Tibial artery (tissue), 4 donors: ENCODE measurements around the gene SKIDA1.

Source experiments
- DNase-seq, 2 donors: peaks; one replicate each; pipeline ENCODE4 v3.0.0-alpha.2; 2019
- H3K27ac ChIP-seq, 2 donors: fragments of 200-600 bp; sonication (generic) in 1 of 2; 1 replicate in 1 of 2; 2 replicates in 1 of 2; pipeline ENCODE4 v1.5.1; 2018 to 2019; ENCODE audit warnings: mild to moderate bottlenecking in 1 of 2
- H3K27me3 ChIP-seq, 2 donors: fragments of 200-600 bp; sonication (generic) in 1 of 2; one replicate each; pipeline versions ENCODE4 v1.5.1 to v1.6.0; 2016 to 2019
- H3K36me3 ChIP-seq, 3 donors: fragments of 200-600 bp; sonication (generic) in 2 of 3; one replicate each; pipeline ENCODE4 v1.5.1; 2016 to 2019; ENCODE audit warnings: mild to moderate bottlenecking in 2 of 3
- H3K4me1 ChIP-seq, 4 donors: fragments of 200-600 bp; sonication (generic) in 2 of 4; 1 replicate in 3 of 4; 2 replicates in 1 of 4; pipeline ENCODE4 v1.5.1; 2016 to 2019
- H3K4me3 ChIP-seq, 2 donors: fragments of 200-600 bp; sonication (generic) in 1 of 2; 1 replicate in 1 of 2; 2 replicates in 1 of 2; pipeline ENCODE4 v1.5.1; 2018 to 2019; ENCODE audit warnings: mild to moderate bottlenecking in 2 of 2
- H3K9me3 ChIP-seq, 3 donors: fragments of 200-600 bp; sonication (generic) in 1 of 3; one replicate each; pipeline ENCODE4 v1.5.1; 2016 to 2019
- intact Hi-C: fragments of 100-400 bp; cut with DNase I; formaldehyde crosslinking; loops from one replicate; pipeline ENCODE4 v1.15.0; 2023; ENCODE audit warnings: low total_unique reads
- TF ChIP-seq, protein P1 (sequence below), 2 experiments: fragments of 200-600 bp in 1 of 2; fragments of 450-650 bp in 1 of 2; IDR thresholded peaks; one replicate each; pipeline ENCODE4 v1.5.1; 2017 to 2019; ENCODE audit warnings: antibody characterized with exemption in 2 of 2, mild to moderate bottlenecking in 1 of 2, moderate library complexity in 1 of 2

SKIDA1 gene

DNA sequence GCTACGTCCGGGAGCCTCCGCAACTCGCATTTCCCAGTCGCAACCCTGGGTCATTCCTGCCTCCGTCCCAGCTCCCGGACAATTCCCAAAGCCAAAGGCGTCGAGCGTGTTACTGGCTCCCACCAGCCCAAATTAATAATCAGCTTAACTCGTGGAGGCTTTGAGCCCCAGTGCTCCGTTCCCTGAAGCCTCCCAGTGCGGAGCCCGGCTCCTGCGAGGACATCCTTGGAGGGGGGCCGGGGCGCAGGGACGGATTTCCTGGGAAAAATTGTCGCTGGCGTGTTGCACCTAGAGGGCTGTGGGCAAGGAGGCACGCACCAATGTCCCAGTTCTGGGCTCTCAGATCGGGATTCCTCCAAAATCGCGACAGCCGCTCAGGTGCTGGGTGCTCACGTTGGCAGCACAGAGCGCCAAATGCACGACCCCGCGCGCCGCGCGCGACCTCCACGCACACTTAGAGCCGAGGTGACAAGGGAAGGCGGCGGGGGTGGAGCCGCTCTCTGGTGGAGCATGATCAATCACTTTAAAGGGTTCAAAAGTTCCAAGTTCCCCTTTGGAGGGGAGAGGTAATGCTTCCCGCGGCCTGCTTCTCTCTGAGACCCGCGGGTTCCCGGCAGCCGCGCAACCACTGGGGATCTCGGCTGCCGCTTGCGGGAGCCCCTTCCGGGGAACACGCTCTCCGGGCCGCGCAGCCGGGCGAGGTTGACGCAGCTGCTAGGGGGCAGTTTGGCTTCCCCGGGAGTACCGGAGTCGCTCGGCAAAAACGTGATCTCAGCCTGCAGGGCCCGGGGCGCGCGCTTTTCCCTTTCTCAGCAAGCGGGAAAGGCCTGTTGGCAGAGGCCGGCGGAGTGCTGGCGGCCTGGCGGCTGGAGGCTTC is 25.5 kb downstream of the SKIDA1 start:
- Histone ChIP-seq H3K9me3 (no peaks in the 10 kb centered on the region), H3K4me3 (peak overlapping the region; percentile 15 to 38), H3K4me1 (peaks cover 0 to 26% (median 21%) of the 10 kb centered on the region in 4 donors), H3K27ac (no peak overlapping the region), H3K27me3 (peaks cover 0 to 28% of the 10 kb centered on the region in 2 donors), H3K36me3 (no peaks in the 10 kb centered on the region)
- TF ChIP-seq, protein P1, sequence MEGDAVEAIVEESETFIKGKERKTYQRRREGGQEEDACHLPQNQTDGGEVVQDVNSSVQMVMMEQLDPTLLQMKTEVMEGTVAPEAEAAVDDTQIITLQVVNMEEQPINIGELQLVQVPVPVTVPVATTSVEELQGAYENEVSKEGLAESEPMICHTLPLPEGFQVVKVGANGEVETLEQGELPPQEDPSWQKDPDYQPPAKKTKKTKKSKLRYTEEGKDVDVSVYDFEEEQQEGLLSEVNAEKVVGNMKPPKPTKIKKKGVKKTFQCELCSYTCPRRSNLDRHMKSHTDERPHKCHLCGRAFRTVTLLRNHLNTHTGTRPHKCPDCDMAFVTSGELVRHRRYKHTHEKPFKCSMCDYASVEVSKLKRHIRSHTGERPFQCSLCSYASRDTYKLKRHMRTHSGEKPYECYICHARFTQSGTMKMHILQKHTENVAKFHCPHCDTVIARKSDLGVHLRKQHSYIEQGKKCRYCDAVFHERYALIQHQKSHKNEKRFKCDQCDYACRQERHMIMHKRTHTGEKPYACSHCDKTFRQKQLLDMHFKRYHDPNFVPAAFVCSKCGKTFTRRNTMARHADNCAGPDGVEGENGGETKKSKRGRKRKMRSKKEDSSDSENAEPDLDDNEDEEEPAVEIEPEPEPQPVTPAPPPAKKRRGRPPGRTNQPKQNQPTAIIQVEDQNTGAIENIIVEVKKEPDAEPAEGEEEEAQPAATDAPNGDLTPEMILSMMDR (IDR thresholded peaks at IDR 0.05): no peak
- DNase-seq: no peak
- intact Hi-C loops: loop anchor here (10.0 kb wide), 3 partner anchors 205 to 1495 kb away; partner anchors contain the start of gene DNAJC1

DNA sequence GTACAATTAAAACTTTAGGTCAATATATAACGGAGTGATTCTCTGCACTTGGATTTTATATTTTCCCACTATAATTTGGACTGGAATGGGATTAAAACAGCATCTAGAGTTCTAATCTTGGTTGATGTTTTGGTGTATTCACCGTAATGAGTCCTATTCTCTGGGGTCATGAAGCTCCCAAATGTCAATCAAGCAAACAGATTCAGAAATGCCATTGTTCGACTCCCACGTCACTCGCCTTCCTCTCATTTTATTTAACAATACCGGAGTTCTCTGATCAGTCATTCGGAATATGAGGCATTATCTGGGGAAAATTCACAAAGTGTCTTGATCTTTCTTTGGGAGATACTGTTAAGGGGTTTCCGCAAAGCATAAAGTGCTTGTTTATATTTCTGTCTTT is 26.5 kb downstream of the SKIDA1 start:
- Histone ChIP-seq H3K27ac (no peak overlapping the region), H3K4me3 (no peak overlapping the region), H3K36me3 (no peaks in the 10 kb centered on the region), H3K9me3 (no peaks in the 10 kb centered on the region), H3K4me1 (peaks cover 0 to 35% (median 31%) of the 10 kb centered on the region in 4 donors), H3K27me3 (peaks cover 0 to 37% of the 10 kb centered on the region in 2 donors)
- intact Hi-C loops: loop anchor here (10.0 kb wide), 3 partner anchors 204 to 1496 kb away; partner anchors contain the start of gene DNAJC1
- TF ChIP-seq, protein P1 (IDR thresholded peaks at IDR 0.05): no peak
- no peak for DNase-seq

DNA sequence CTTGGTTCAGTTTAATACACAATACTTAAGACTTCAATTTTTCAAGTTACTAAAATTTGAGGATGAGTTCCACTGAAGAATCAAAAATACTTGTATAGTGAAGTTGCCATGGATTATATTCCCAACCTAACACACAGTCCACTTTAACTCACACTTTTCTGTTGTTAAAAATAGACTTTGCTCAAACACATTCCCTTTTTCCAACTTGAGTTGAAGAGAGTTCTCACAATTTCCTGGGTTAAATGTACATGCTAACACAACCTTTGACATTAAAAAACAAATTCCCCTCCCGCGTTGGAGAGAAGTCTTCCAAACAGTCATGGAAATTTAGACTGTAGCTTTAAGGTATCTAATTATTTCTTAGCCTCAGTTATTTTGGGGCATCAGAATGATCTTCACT is 27.1 kb downstream of the SKIDA1 start:
- no peak overlapping the region for H3K4me3 ChIP-seq
- TF ChIP-seq, protein P1 (IDR thresholded peaks at IDR 0.05): no peak
- no peaks in the 10 kb centered on the region for H3K36me3 ChIP-seq
- no peak overlapping the region for H3K27ac ChIP-seq
- DNase-seq: no peak
- no peaks in the 10 kb centered on the region for H3K9me3 ChIP-seq
- intact Hi-C loops: loop anchor here (10.0 kb wide), 3 partner anchors 204 to 1496 kb away; partner anchors contain the start of gene DNAJC1
- peaks cover 0 to 36% (median 31%) of the 10 kb centered on the region in 4 donors for H3K4me1 ChIP-seq
- H3K27me3 ChIP-seq: peaks cover 0 to 40% of the 10 kb centered on the region in 2 donors

DNA sequence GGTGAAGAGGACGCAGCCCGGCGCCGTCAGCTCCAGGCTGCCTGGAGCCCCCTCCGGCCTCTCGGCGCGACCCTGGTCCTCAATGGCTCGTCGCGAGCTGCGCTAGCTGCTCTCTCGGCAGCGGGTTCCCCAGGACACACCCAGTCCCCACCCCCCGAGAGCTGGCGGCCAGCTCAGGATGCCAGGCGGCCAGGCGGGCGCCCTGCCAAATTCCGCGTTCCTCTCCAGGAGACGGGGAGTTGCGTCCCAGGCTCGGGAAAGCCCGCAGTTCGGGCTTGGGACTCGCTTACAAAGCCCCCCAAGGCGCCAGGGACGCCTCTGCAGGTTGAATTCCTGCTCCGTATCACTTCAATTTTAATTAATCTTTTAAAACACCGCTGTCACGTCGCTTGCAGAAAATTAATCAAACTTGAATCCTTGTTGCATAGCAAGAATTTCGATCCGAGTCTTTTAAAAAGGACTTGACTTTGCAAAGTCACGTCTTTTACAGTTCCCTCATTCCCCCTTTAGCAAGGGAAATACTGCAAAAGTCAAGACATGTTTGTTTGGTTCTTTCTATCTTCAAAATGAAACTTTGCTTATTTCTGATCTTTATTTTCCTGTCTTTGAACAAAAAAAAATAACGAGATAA is 28.2 kb downstream of the SKIDA1 start:
- Histone ChIP-seq H3K4me3 (peak overlapping the region; percentile 55 to 66), H3K4me1 (peaks cover 0 to 36% (median 31%) of the 10 kb centered on the region in 4 donors), H3K27me3 (peaks cover 0 to 40% of the 10 kb centered on the region in 2 donors), H3K27ac (peak overlapping the region; percentile 13 to 49), H3K9me3 (no peaks in the 10 kb centered on the region), H3K36me3 (no peaks in the 10 kb centered on the region)
- intact Hi-C loops: loop anchor here (2.0 to 10.0 kb wide), 4 partner anchors 202 to 1498 kb away; partner anchors contain the start of gene DNAJC1
- TF ChIP-seq, protein P1 (IDR thresholded peaks at IDR 0.05): no peak
- peak; percentile 88 to 91 for DNase-seq

DNA sequence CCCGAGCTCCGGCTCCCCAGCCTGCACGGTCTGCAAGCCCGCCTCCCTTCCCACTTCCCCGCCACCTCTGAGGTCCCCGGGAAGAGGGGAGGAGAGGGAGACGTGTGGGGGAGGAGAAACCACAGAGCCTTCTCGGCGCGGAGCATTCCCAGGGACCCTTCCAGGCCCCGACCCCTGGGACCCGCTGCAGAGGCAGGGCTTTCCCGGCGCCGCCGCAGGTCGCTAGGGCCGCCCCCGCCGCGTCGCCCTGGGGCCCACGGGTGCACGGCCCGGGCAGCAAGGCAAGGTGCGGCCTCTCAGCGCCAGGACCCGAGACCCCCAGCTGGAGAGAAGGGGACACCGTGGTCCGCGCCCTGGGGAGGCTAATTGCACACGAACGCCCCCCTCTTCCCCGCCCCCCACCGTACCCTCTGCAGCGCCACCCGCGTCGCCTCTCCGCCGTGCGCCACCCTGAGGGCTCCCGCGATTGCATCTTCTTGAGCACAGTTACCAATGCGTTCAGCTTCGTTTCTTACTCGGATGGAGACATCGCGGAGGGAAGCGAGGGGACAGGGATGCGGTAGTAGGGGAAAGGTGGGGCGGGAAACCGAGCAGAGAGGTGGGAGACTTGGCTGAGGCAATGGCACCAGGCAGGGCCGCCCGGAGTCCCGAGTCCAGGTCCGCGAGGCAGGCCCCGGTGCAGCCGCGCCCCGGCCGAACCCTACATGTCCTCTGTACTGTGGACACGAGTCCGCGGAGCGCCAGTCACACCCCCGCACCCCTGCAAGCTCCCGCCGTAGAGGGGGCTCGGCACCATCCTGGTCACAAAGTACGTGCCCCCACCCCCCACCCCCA is 28.9 kb downstream of the SKIDA1 start:
- no peaks in the 10 kb centered on the region for H3K36me3 ChIP-seq
- peak; percentile 41 to 71 for DNase-seq
- H3K27ac ChIP-seq: peak overlapping the region; percentile 13 to 49
- peak overlapping the region; percentile 55 to 66 for H3K4me3 ChIP-seq
- intact Hi-C loops: loop anchor here (2.0 to 10.0 kb wide), 4 partner anchors 202 to 1498 kb away; partner anchors contain the start of gene DNAJC1
- peaks cover 0 to 36% (median 31%) of the 10 kb centered on the region in 4 donors for H3K4me1 ChIP-seq
- TF ChIP-seq, protein P1 (IDR thresholded peaks at IDR 0.05): peak in 1 of 2 experiments; percentile 20
- peaks cover 0 to 43% of the 10 kb centered on the region in 2 donors for H3K27me3 ChIP-seq
- no peaks in the 10 kb centered on the region for H3K9me3 ChIP-seq
